COLO829 (cell line): ENCODE results near the gene GCA.

Experiments used
- DNase-seq: peaks from one replicate; pipeline ENCODE4 v3.0.0; 2012; ENCODE audit warnings: low spot score

The GCA gene

DNA sequence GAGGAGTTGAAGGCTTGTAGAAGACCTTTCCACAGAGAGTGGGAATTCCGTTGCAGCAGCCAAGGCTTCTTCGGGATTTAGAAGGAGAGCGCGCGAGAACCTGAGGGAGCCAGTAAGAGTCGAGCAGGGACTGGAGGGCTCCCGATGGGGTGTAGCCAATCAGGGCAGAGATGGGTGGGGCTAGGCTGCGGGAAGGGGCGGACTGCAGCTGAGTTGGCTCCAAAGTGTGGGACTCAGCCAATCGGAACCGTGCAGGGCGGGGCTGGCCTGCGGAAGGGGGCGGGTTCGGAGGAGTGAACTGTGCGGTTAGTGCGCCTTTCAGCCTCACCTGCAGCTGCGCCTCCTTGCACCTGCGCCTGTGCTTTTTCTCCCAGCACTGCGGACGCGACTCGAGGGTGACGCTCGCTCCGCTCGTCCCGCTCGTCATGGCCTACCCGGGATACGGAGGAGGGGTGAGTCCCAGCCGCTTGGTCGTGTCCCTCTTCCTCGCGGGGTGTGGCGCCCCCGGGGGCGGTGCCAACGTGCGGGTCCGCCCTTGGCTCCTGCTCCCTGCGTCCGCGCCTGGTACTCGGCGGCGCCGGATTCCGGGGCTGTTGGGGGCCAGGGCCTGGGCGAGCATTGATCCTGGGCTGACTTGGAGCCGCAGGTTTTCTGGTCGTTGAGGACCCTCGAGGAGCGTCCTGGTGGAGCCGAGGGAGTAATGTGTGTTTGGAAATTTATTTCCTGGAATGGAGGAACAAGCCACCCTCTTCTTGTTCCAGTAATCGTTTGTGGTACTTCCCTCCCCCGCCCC is at the start of gene GCA:
GCA (plus strand) TSS at position 309 of the 793 bp plus-strand sequence; CDS start at position 426, 117 bp downstream.
- DNase-seq, result peak; percentile 91

DNA sequence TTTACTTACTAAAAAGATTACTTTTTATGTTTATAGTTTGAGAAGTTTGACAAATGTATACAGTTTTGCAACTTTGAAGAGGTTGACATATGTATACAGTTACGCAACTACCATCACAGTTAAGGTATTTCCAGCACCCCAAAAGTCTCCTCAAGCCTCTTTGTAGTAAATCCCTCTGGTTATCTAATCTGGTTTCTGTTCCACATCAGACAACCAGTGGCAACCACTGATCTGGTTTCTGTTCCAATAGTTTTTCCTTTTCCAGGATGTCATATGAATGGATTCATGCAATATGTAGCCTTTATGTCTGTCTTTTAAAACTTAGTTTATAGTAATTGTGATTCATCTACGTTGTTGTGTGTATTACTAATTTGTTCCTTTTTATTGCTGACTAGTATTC is 48.9 kb upstream of the GCA start:
- DNase-seq, result no peak

GRCh38 chr2:162297925-162298552 is 45.9 kb upstream of the GCA start:
- peak; percentile 53 for DNase-seq

- DNase-seq, result no peak
Measured at GRCh38 chr2:162298669-162299335, 45.1 kb upstream of the GCA start.

DNA sequence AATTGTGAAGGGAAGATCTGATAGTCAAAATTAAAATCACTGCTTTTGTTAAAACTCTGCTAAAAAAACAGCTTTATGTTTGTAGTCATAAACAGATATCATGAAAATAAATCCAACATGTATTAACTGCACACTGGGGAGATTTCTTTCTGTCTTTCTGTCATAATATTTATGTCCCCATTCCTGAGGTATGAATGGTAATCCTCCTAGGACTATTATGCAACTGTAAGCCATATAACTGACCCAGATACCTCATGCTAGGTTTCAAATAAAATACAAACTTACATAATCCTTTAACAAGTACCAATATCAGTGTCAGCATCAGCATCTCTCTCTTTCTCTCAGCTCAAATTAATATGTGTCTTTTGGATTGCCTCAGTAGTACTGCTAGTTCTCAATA is 43.7 kb upstream of the GCA start:
- DNase-seq, result no peak

- peak; percentile 40 for DNase-seq
Measured at GRCh38 chr2:162301151-162301804, 42.7 kb upstream of the GCA start.

GRCh38 chr2:162301877-162302276 is 42.1 kb upstream of the GCA start:
- no peak for DNase-seq

DNA sequence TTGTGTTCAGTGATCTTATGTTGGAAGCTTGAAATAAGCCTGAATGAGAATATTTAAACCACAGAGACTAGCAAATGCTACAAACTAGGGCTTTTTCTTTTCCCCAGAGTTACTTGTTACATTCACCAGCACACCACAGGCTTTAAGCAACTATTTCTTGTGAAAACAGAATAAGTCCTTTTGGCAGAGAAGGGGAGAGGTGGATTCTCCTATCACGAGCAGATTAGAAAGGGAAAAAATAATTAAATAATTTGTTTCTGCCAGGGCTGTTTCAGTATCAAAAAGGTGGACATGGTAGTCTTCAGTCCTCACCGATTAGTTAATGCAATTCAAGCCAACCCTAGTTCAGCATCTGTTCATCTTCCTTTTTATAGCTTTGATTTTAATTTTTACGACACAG is 38.0 kb upstream of the GCA start:
- DNase-seq, result no peak

DNA sequence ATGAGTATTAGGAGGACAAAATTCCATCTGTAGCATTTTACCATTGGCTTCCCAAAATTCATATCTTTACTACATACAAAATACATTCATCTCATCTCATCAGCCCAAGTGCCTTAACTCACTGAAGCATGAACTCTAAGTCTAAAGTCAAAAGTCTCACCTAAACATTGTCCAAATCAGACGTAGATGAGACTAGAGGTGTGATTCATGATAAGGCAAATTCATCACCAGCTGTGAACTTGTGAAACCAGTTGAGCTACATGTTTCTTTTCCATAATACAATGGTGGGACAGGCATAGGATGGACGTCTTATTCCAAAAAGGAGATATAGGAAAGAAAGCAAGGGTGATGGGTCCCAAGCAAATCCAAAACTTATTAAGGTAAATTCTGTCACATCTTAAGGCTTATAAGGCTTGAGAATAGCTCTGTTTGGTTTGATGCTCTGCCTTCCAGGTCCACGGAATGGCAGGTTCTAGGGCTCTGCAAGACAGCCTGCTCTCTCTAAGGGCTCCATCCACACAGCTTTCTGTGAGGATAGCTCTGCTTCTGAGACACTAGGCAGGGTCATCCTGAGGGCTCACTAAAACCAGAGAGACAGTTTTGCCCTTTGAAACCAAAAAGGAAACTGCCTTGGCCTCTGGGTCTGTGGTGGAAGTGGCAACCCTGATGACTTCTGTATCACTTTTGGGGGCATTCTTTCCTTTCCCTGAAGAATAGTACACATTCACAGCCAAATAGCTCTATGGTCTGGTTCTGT is 35.0 kb upstream of the GCA start:
- no peak for DNase-seq

DNA sequence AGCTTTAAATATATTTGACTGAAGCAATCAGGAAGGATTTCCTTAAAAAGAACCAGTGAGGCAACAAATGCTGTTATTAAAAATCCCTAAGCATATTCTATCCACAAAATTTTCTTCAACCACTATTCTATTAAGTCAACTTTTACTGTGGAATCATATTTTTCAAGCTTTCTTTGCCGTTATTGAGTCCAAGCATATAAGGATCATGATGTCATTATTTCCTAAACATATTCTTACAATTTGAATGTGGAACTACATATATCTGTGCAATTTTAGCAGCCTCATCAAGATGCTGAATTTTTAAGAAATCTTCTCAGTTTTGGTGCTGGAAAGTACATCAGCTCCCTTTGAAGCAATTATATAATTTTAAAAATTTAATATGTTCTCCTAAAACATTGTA is 31.1 kb upstream of the GCA start:
- no peak for DNase-seq

GRCh38 chr2:162315938-162316337 is 28.0 kb upstream of the GCA start:
- no peak for DNase-seq

DNA sequence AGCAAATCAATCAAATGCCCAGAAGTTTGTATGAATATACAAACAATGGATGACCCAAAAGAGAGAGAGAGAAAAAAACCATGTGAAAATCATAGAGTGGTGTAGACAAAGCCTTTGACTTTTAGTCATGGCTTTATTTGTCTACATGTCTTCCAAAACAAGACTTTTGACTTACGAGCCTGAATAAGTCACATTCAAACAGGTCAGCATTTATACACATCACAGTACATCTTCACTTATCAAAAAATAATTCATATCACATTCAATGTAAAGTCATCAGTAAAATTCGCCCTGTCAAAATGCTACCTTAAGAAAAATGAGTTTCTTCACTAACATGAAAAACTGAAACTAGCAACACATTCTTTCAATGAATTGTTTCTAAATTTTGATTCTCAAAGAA is 27.3 kb upstream of the GCA start:
- DNase-seq, result no peak

DNA sequence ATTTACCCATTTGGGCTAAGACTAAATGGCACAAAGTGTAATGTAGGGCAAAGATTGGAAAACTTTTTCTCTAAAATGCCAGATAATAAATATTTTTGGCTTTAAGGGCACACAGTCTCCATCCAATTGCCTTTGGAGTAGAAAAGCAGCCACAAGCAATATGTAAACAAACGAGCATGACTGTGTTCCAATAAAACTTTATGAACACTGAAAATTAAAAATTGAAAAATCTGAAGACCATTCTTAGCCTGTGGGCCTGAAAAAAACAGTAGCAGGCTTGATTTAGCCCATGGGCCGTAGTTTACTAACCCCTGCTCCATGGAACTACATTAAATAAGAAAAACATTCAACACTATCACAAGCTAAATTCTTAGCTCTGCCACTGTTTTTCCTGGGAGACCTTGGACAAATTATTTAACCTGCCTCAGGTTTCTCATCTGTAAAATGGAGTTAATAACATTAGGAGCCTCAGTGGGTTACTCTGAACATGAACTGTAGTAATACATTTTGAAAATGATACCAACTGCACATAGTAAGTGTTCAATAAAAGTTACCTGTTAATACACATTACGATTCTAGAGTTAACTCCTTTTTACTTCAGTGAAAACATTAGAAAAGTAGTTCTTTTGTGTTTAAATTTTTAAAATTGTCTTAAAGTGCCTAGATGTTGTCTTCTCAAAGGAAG is 26.7 kb upstream of the GCA start:
- no peak for DNase-seq

GRCh38 chr2:162317861-162318327 is 26.0 kb upstream of the GCA start:
- no peak for DNase-seq

DNA sequence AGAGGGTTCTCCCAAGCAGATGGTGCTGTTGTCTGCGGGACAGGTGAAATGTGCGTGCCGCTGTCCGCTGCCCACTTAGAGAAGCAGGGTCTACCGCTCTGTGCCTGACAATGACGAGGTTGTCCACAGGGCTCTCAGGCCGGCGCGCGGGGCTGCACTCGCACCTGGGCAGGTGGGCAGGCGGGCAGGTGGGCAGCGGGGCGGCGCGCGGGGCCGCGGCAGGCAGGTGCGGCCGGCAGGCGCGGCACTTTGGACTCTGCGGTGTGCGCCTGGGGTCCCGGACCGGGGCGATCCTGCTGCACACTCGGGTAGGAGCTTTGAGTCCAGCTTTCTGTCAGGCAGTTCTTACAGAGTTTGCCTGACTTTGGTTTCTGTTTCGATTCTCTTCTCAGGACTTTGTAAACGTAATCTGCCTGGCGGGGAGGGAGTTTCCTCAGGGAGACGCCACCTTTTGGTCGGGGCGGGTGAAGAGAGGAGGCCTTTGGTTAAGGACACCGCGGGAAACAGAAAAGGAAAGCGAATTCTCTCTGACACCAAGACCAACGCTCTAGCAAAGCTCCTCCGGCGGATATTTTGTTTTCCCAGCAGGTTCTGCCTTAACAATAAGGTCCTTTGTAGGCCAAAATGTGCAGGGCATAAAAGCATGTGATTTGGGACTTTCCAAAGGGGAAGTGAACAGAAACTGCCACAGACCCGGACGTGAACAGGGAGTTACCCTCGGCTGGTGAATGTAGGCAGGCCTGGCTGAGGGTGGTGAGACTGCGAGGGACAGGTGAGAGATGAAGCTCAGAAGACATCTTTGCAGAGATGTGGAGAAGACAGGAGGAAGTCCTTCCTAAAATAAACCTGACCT is 25.4 kb upstream of the GCA start, which contains the start of gene IFIH1:
IFIH1 (minus strand) TSS at position 357 of the 853 bp plus-strand sequence. CDS start 377 bp downstream, outside the sequence.
- peak; percentile 74 for DNase-seq

GRCh38 chr2:162320864-162321517 is 22.9 kb upstream of the GCA start:
- DNase-seq, result no peak

DNA sequence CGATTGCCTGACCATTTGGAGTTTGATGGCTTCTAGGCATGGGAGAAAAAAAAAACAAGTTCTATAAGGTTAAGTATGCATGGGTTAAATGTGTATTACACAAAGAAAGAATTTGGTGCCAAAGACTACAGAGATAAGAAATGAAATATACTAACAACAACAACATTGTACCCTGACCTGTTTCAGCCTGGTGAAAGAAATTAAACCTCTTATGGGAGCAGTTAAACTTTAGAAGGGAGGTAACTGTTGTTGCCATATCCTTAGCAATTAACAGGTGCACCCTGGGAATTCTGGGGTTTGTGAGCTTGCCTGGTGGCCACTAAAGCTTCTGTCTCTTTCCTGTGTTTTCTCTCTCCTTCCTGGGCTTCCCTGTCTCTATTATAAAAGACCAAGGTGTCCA is 19.0 kb upstream of the GCA start:
- DNase-seq, result no peak

- DNase-seq, result no peak
Measured at GRCh38 chr2:162327134-162327769, 16.7 kb upstream of the GCA start.

- DNase-seq, result no peak
Measured at GRCh38 chr2:162327806-162328205, 16.1 kb upstream of the GCA start.
